ENCODE measurements around the gene PUM1. TPM values are rescaled to one million over a fixed set of nuclear protein-coding genes. Genes with fewer than 3 reads are reported as not detected.

PUM1 gene
- 100 to 1,000 TPM in 4 of 7 donors, 10 to 100 TPM in 3; 78.7 to 122 (median 112) TPM for total RNA-seq
- 10 to 100 TPM; 14.9 to 22.3 (median 16.7) TPM for polyA plus RNA-seq
- long read RNA-seq, donor 1 = 0 reads
- long read RNA-seq, donor 2, full-length matches to known transcripts = 3 of 24 reads
- long read RNA-seq, donor 2, partial matches to known transcripts = 21 of 24 reads
- long read RNA-seq, donor 2, other reads (novel, unspliced or antisense) = 0 of 24 reads

GRCh38 chr1:31065310-31066217, at the start of gene PUM1:
TSS of gene PUM1 (minus strand) at chr1:31065717. CDS start at chr1:31059566, 6,151 bp downstream.
- intact Hi-C loops (cut with DNase I; ENCODE audit: low total_unique reads) = no loop called here

DNA sequence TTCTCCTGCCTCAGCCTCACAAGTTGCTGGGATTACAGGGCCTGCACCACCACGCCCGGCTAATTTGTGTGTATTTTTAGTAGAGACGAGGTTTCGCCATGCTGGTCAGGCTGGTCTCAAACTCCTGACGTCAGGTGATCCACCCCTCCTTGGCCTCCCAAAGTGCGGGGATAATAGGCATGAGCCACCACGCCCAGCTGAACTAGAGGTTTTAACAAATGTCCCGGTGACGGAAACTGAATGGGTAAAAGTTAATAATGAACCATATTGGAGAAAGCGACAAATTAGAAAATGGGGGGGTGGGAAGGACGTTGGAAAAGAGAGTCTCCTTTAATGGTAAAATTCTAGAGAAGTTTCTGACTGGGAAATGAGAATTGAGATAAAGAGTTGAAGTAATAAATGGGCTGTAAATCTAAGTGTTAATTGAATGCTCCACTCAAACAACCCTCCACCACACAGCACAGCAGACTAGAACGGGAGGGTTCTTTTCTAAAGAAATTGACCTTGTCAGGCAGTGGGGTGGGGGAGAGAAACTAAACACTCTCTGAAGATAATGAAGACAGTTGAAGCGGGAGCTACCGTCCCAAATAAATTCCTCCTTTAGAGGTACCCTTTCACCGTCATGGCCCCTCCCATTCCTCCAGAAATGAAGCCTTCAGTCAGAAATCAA, 46.9 kb upstream of the PUM1 start:
- Histone ChIP-seq H3K27me3 (replicated peaks in 1 of 7) (peaks cover 0 to 12% (median 0%) of the 10 kb centered on the region in 7 donors), H3K36me3 (no peaks in the 10 kb centered on the region), H3K4me3 (no peak overlapping the region), H3K4me1 (peaks cover 0 to 18% (median 0%) of the 10 kb centered on the region in 6 donors), H3K27ac (no peak overlapping the region), H3K9me3 (no peaks in the 10 kb centered on the region)
- TF ChIP-seq CTCF (IDR thresholded peaks at IDR 0.05 in 8 of 11, conservative IDR thresholded peaks at IDR 0.05 in 3 of 11) = no peak
- TF ChIP-seq POLR2AphosphoS5 (IDR thresholded peaks at IDR 0.05) = no peak
- no peak for TF ChIP-seq POLR2A (IDR thresholded peaks at IDR 0.05)
- no peak for DNase-seq
- intact Hi-C loops (cut with DNase I; ENCODE audit: low total_unique reads) = no loop called here
- WGBS, 5 donors = 84 to 87% (median 85%) methylated on average over 15 of the region's 15 CpGs

More at GRCh38 chr1:31065310-31066217, at the start of gene PUM1:
- 0 to 1% (median 1%) methylated on average over 37 to 72 of the region's 72 CpGs for WGBS, 5 donors
- H3K27me3 ChIP-seq (replicated peaks in 1 of 7) = no peaks in the 10 kb centered on the region
- TF ChIP-seq POLR2A (IDR thresholded peaks at IDR 0.05) (peak in 1 of 3 donors; percentile 62), CTCF (IDR thresholded peaks at IDR 0.05 in 8 of 11, conservative IDR thresholded peaks at IDR 0.05 in 3 of 11) (peak in 9 of 11 experiments; percentile 19 to 61 (median 35)), POLR2AphosphoS5 (IDR thresholded peaks at IDR 0.05) (peak; percentile 89 to 95 (median 93))
- H3K36me3 ChIP-seq = peaks cover 0 to 12% (median 0%) of the 10 kb centered on the region in 6 donors
- H3K4me3 ChIP-seq = peak within 1 kb of the TSS; percentile 59 to 81 (median 70)
- H3K27ac ChIP-seq = peak within 1 kb of the TSS; percentile 70 to 97 (median 94)
- DNase-seq = peak; percentile 100
- peaks cover 22 to 47% (median 41%) of the 10 kb centered on the region in 6 donors for H3K4me1 ChIP-seq
- H3K9me3 ChIP-seq = no peaks in the 10 kb centered on the region

DNA sequence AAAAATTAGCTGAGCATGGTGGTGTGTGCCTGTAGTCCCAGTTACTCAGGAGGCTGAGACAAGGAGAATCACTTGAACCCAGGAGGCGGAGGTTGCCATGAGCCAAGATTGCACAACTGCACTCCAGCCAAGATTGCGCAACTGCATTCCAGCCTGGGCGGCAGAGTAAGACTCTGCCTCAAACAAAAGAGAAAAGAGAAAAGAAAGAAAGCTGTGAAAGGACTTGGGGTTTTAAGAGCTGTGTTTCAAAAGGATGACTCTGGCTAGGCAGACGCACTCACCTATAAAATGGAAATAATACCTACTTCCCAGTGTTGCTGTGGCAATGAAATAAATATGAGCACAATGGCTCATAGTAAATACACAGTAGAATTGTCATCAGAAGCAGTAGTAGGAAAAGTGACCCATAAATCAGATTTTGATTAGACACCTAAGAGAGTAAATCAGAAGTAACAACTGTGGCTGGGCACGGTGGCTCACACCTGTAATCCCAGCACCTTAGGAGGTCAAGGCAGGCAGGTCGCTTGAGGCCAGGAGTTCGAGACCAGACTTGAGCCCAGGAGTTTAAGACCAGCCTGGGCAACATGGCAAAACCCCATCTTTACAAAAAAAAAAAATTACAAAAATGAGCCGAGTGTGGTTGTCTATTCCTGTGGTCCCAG, 45.9 kb upstream of the PUM1 start:
- no peak for DNase-seq
- H3K27me3 ChIP-seq (replicated peaks in 1 of 7) = peaks cover 0 to 12% (median 0%) of the 10 kb centered on the region in 7 donors
- 67 to 81% (median 73%) methylated on average over 8 of the region's 8 CpGs for WGBS, 5 donors
- TF ChIP-seq POLR2AphosphoS5 (IDR thresholded peaks at IDR 0.05) (peak in 1 of 3 donors; percentile 27), POLR2A (IDR thresholded peaks at IDR 0.05) (no peak), CTCF (IDR thresholded peaks at IDR 0.05 in 8 of 11, conservative IDR thresholded peaks at IDR 0.05 in 3 of 11) (no peak)
- H3K36me3 ChIP-seq = no peaks in the 10 kb centered on the region
- peaks cover 0 to 18% (median 0%) of the 10 kb centered on the region in 6 donors for H3K4me1 ChIP-seq
- H3K27ac ChIP-seq = no peak overlapping the region
- no peak overlapping the region for H3K4me3 ChIP-seq
- no peaks in the 10 kb centered on the region for H3K9me3 ChIP-seq
- intact Hi-C loops (cut with DNase I; ENCODE audit: low total_unique reads) = no loop called here
